ENCODE results near the gene SLC29A2.

SLC29A2 gene

GRCh38 chr11:66347425-66348276, 23.9 kb downstream of the SLC29A2 start, which contains the start of gene B4GAT1:
Gene B4GAT1 (minus strand): TSS chr11:66347629. CDS start chr11:66347545, 84 bp downstream.
- TF ChIP-seq, protein P1, sequence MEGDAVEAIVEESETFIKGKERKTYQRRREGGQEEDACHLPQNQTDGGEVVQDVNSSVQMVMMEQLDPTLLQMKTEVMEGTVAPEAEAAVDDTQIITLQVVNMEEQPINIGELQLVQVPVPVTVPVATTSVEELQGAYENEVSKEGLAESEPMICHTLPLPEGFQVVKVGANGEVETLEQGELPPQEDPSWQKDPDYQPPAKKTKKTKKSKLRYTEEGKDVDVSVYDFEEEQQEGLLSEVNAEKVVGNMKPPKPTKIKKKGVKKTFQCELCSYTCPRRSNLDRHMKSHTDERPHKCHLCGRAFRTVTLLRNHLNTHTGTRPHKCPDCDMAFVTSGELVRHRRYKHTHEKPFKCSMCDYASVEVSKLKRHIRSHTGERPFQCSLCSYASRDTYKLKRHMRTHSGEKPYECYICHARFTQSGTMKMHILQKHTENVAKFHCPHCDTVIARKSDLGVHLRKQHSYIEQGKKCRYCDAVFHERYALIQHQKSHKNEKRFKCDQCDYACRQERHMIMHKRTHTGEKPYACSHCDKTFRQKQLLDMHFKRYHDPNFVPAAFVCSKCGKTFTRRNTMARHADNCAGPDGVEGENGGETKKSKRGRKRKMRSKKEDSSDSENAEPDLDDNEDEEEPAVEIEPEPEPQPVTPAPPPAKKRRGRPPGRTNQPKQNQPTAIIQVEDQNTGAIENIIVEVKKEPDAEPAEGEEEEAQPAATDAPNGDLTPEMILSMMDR (IDR thresholded peaks at IDR 0.05; ENCODE audit: low read depth, low read length) = no peak
- in situ Hi-C loops (cut with HindIII; ENCODE audit: low sequenced_read_pairs) = no loop called here
- H3K4me3 ChIP-seq (ENCODE audit: low read depth, low read length) = peak within 1 kb of the TSS; percentile 85
- peak; percentile 93 for DNase-seq (ENCODE audit: low read depth, low spot score)

GRCh38 chr11:66346476-66347424, 24.8 kb downstream of the SLC29A2 start:
- peak; percentile 22 for DNase-seq (ENCODE audit: low read depth, low spot score)
- in situ Hi-C loops (cut with HindIII; ENCODE audit: low sequenced_read_pairs) = no loop called here
- H3K4me3 ChIP-seq (ENCODE audit: low read depth, low read length) = peak overlapping the region; percentile 85
- TF ChIP-seq, protein P1 (IDR thresholded peaks at IDR 0.05; ENCODE audit: low read depth, low read length) = no peak

DNA sequence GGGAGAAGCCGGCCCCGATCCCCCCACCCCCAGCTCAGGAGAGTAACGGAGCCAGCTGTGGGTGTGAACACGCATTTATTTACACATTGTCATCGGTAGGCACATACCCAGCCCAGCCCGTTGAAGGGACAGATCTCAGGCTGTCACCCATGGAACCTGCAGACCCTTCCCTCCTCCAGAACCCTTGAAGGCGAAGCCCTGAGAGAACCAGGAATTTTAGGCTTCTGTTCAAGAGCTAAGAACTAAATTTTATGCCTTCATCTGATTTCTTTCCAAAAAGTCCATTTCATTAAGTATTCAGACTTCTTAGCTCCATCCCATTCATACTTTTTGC, 26.3 kb downstream of the SLC29A2 start:
- no peak for DNase-seq (ENCODE audit: low read depth, low spot score)
- in situ Hi-C loops (cut with HindIII; ENCODE audit: low sequenced_read_pairs) = no loop called here
- peak overlapping the region; percentile 92 for H3K4me3 ChIP-seq (ENCODE audit: low read depth, low read length)
- TF ChIP-seq, protein P1 (IDR thresholded peaks at IDR 0.05; ENCODE audit: low read depth, low read length) = no peak

GRCh38 chr11:66344550-66345315, 26.8 kb downstream of the SLC29A2 start, which contains the start of gene BRMS1:
Gene BRMS1 (minus strand): TSS chr11:66345104. CDS start chr11:66342234, 2,870 bp downstream.
- peak; percentile 97 for DNase-seq (ENCODE audit: low read depth, low spot score)
- TF ChIP-seq, protein P1 (IDR thresholded peaks at IDR 0.05; ENCODE audit: low read depth, low read length) = no peak
- in situ Hi-C loops (cut with HindIII; ENCODE audit: low sequenced_read_pairs) = no loop called here
- H3K4me3 ChIP-seq (ENCODE audit: low read depth, low read length) = peak within 1 kb of the TSS; percentile 92

- DNase-seq (ENCODE audit: low read depth, low spot score) = no peak
- in situ Hi-C loops (cut with HindIII; ENCODE audit: low sequenced_read_pairs) = no loop called here
- H3K4me3 ChIP-seq (ENCODE audit: low read depth, low read length) = no peak overlapping the region
- TF ChIP-seq, protein P1 (IDR thresholded peaks at IDR 0.05; ENCODE audit: low read depth, low read length) = no peak
Observed at GRCh38 chr11:66343176-66343575, 28.4 kb downstream of the SLC29A2 start.
